ENCODE results near the gene NME2.

NME2 gene

DNA sequence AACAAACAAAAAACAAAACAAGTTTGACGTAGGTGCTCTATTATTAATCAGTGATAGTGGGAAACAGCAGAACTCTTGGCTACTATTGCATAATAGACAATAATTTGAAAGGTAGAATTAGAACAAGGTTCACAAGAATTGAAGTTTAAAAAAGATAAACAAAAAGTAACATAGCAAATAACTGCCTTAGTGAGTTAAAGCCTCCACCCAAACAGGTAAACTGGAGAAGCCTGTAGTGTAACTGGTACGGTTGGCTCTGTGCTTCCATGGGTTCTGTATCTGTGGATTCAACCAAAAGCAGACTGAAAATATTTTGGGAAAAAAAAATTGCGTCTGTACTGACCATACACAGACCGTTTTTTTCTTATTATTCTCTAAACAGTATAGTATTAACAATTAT lies 55.1 kb downstream of the NME2 start:
- Histone ChIP-seq H3K79me2 (ENCODE audit: low read length) (peaks cover 20% of the 10 kb centered on the region; the same call in 1 of the 2 replicates), H2AFZ (ENCODE audit: low read length) (no peak overlapping the region), H3K9me3 (replicated peaks; ENCODE audit: insufficient read depth, low read length) (no peaks in the 10 kb centered on the region), H3K9me2 (replicated peaks; ENCODE audit: insufficient read depth, low read length) (no peaks in the 10 kb centered on the region), H3K4me3 (ENCODE audit: low read length) (no peak overlapping the region), H3K36me3 (replicated peaks; ENCODE audit: insufficient read depth, low read length) (no peaks in the 10 kb centered on the region; the same call in 1 of the 2 replicates), H3F3A (ENCODE audit: insufficient read depth, low read length) (peaks cover 5% of the 10 kb centered on the region), H3K27me3 (replicated peaks; ENCODE audit: insufficient read depth, low read length) (no peaks in the 10 kb centered on the region), H3K4me2 (ENCODE audit: low read depth, low read length) (no peak overlapping the region), H3K4me1 (ENCODE audit: low read length) (peaks cover 14% of the 10 kb centered on the region), H3K9ac (ENCODE audit: low read length) (no peak overlapping the region), H4K20me1 (ENCODE audit: insufficient read depth, low read length) (no peaks in the 10 kb centered on the region), H3K27ac (ENCODE audit: low read length) (no peak overlapping the region)
- TF ChIP-seq, protein P1, sequence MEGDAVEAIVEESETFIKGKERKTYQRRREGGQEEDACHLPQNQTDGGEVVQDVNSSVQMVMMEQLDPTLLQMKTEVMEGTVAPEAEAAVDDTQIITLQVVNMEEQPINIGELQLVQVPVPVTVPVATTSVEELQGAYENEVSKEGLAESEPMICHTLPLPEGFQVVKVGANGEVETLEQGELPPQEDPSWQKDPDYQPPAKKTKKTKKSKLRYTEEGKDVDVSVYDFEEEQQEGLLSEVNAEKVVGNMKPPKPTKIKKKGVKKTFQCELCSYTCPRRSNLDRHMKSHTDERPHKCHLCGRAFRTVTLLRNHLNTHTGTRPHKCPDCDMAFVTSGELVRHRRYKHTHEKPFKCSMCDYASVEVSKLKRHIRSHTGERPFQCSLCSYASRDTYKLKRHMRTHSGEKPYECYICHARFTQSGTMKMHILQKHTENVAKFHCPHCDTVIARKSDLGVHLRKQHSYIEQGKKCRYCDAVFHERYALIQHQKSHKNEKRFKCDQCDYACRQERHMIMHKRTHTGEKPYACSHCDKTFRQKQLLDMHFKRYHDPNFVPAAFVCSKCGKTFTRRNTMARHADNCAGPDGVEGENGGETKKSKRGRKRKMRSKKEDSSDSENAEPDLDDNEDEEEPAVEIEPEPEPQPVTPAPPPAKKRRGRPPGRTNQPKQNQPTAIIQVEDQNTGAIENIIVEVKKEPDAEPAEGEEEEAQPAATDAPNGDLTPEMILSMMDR (IDR thresholded peaks at IDR 0.05; ENCODE audit: low read length), result no peak
- TF ChIP-seq EZH2 (optimal IDR thresholded peaks at IDR 0.05; ENCODE audit: low read depth, low read length) (no peak), EZH2phosphoT487 (IDR thresholded peaks at IDR 0.05; ENCODE audit: low read length) (no peak)
- no peak for DNase-seq

Data from MM.1S (cell line).